ENCODE data around the gene DBET. TPM values are rescaled to one million over a fixed set of nuclear protein-coding genes. Genes with fewer than 3 reads are reported as not detected.
"Not testable (repeated sequence)": the region's sequence is repeated elsewhere in the genome, so short reads cannot be mapped to it uniquely, and the experiment has no call there.

DBET gene
- not detected for total RNA-seq

DNA sequence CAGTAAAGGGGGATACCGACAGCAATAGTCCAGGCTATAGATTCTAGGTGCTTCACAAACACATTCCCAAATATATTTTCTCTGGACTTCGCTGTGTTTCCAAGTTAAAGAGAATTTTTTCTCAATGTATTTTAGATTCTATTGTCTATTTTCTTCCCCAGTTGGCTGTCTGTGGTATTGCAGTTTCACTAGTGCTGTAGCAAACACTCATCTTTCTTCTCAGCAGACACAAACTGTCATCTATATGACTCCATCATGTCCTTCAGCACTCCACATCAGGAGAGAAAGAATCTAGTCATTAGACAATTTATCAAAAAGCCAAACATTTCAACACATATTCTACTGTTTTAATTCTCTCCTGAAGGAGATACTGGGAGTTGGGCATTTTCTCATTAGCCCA lies at the start of gene DBET:
DBET (plus strand) TSS at position 161 of the 400 bp plus-strand sequence.
- H3K27ac ChIP-seq (replicated peaks in 1 of 4); H3K27me3 ChIP-seq; intact Hi-C loops (cut with DNase I); H3K4me3 ChIP-seq; H3K9me3 ChIP-seq; H3K4me1 ChIP-seq; H3K36me3 ChIP-seq; DNase-seq (ENCODE audit: extremely low spot score): not testable (repeated sequence)
- 45% methylated on average over 2 of the region's 2 CpGs for WGBS

DNA sequence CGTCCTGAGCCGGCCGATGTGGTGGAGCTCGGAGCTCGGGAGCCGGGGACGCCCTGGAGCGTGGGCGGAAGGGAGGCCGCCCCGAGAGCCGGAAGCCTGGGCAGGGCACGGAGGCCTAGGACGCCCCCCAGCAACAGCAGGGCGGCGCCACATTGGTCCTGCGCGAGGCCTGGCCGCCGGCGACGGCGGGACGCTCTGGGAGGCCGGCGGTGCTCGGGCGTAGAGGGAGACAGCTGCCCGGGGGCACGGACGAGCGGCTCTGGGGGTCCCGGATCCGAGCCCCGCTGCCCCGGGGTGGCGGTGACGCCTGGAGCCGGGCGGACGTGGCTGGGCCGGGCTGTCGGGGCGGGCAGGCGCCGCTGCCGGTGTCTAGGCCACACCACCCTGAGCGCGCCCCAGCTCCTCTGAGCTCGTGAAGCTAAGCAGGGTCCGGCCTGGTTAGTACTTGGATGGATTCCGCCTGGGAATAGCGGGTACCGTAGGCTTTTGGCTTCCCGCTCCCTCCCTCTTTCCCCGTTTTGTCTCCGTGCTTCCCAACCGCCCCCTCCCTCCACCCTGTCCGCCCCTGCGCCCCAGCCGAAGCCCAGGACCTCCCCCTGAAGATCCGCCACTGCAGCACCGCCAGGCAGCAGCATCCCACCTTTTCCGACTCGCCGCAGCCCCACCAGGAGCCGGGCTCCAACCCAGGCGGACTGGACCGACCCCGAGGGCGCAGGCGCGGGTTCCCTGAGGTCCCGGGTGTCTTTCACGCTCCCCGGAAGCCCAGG lies 49.3 kb upstream of the DBET start:
- WGBS: 3% methylated on average over 30 of the region's 76 CpGs
- peaks cover 0 to 82% (median 40%) of the 10 kb centered on the region in 4 donors for H3K27me3 ChIP-seq
- no peak overlapping the region for H3K27ac ChIP-seq (replicated peaks in 1 of 4)
- no peaks in the 10 kb centered on the region for H3K36me3 ChIP-seq
- intact Hi-C loops (cut with DNase I): no loop called here
- peak overlapping the region; percentile 17 to 37 (median 31) for H3K4me3 ChIP-seq
- no peaks in the 10 kb centered on the region for H3K9me3 ChIP-seq
- DNase-seq (ENCODE audit: extremely low spot score): no peak
- H3K4me1 ChIP-seq: peaks cover 4 to 52% (median 39%) of the 10 kb centered on the region in 4 donors
- TF ChIP-seq POLR2A (IDR thresholded peaks at IDR 0.05; ENCODE audit: low read depth): no peak
- TF ChIP-seq CTCF (IDR thresholded peaks at IDR 0.05): no peak
- no peak for TF ChIP-seq POLR2AphosphoS5 (IDR thresholded peaks at IDR 0.05)
- TF ChIP-seq EP300 (IDR thresholded peaks at IDR 0.05): no peak

GRCh38 chr4:190015538-190016368 lies 48.5 kb upstream of the DBET start:
- Histone ChIP-seq H3K4me1 (peaks cover 8 to 60% (median 47%) of the 10 kb centered on the region in 4 donors), H3K36me3 (no peaks in the 10 kb centered on the region), H3K4me3 (peak overlapping the region in 1 of 4 donors; percentile 37), H3K27ac (replicated peaks in 1 of 4) (no peak overlapping the region), H3K9me3 (no peaks in the 10 kb centered on the region), H3K27me3 (peaks cover 0 to 86% (median 45%) of the 10 kb centered on the region in 4 donors)
- 13% methylated on average over 34 of the region's 43 CpGs for WGBS
- intact Hi-C loops (cut with DNase I): no loop called here
- TF ChIP-seq POLR2AphosphoS5 (IDR thresholded peaks at IDR 0.05) (no peak), CTCF (IDR thresholded peaks at IDR 0.05) (no peak), EP300 (IDR thresholded peaks at IDR 0.05) (no peak), POLR2A (IDR thresholded peaks at IDR 0.05; ENCODE audit: low read depth) (no peak)
- no peak for DNase-seq (ENCODE audit: extremely low spot score)

DNA sequence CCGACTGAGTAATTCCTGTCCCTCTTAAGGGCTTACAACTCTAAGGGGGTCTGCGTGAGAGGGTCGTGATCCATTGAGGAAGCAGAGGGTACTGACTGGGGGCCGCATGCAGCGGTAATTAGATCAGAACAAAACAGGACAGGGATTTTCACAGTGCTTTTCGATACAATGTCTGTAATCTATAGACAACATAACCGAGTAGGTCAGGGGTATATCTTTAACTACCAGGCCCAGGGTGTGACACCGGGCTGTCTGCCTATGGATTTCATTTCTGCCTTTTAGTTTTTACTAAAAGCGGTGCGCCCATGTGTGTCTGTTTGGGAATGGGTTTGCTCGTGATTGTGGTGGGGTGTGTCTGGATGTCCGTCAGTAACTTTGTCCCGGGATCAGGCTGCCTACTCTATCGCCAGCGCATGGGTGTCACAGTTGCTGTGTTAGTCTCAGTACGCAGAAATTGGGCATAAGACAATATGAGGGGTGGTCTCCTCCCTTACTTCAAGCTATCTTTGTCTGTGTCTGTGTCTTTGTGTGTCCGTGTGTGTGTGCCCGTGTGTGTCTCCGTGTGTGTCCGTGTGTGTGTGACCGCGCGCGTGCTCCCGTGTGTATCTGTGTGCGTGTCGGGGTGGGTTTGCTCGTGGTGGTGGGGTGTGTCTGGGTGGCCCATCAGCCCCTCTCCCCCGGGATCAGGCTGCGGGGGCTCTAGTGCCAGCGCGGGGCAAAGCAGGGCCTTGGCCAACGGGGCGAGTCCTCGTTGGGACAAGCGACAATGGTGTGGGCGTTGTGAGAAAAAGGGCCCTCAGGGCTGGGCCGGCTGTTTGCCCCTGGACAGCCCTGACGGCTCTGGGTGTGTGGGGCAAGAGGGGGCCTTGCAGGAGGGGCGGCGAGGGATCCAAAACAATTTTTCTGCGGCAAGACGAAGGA lies 47.7 kb upstream of the DBET start:
- peaks cover 15 to 68% (median 56%) of the 10 kb centered on the region in 4 donors for H3K4me1 ChIP-seq
- TF ChIP-seq POLR2AphosphoS5 (IDR thresholded peaks at IDR 0.05): no peak
- TF ChIP-seq EP300 (IDR thresholded peaks at IDR 0.05): no peak
- 20% methylated on average over 26 of the region's 43 CpGs for WGBS
- no peak overlapping the region for H3K27ac ChIP-seq (replicated peaks in 1 of 4)
- peak; percentile 86 for DNase-seq (ENCODE audit: extremely low spot score)
- H3K27me3 ChIP-seq: peaks cover 0 to 92% (median 50%) of the 10 kb centered on the region in 4 donors
- H3K4me3 ChIP-seq: no peak overlapping the region
- intact Hi-C loops (cut with DNase I): no loop called here
- no peaks in the 10 kb centered on the region for H3K36me3 ChIP-seq
- no peaks in the 10 kb centered on the region for H3K9me3 ChIP-seq

DNA sequence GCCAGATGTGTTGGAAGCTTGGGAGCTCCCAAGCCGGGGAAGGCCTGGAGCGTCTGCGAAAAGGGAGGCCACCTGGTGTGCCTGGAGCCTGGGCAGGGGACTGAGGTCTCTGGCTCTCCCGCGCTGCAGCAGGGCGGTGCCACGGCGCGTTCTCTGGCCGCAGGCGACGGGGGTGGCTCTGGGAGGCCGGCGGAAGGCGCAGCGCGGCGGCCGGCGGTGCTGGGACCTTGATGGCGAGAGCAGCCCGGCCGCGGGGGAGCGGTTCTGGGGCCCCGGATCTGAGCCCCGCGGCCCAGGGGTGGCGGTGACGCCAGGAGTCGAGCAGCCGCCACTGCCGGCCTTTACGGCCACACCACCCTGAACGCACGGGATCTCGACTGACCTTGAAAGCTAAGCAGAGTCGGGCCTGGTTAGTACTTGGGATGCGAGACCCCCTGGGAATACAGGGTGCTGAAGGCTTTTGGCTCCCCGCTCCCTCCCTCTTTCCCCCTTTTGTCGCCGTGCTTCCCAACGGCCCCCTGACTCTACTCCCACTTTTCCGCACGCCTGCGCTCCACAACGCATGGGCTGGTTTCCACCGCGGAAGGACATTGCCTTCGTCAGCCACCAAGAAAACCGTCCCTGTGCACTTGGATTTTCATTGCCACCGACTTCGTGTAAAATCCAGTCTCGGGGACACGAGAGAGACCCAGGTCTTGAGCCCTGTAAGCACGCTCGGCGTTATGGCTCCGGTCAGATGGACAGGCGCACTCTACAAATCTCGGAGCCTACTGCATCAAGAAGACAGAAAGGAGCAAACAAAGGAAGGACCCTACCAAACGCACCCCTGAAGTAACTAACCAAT lies 46.7 kb upstream of the DBET start:
- intact Hi-C loops (cut with DNase I): no loop called here
- H3K4me1 ChIP-seq: peaks cover 15 to 69% (median 58%) of the 10 kb centered on the region in 4 donors

More for the DNA sequence above, 46.7 kb upstream of the DBET start:
- DNase-seq (ENCODE audit: extremely low spot score): no peak
- Histone ChIP-seq H3K27me3 (peaks cover 0 to 85% (median 50%) of the 10 kb centered on the region in 4 donors), H3K27ac (replicated peaks in 1 of 4) (no peak overlapping the region), H3K36me3 (no peaks in the 10 kb centered on the region), H3K9me3 (no peaks in the 10 kb centered on the region), H3K4me3 (peak overlapping the region in 1 of 4 donors; percentile 7)
- WGBS: 15% methylated on average over 31 of the region's 62 CpGs
- TF ChIP-seq EP300 (IDR thresholded peaks at IDR 0.05): no peak
- no peak for TF ChIP-seq POLR2A (IDR thresholded peaks at IDR 0.05; ENCODE audit: low read depth)
- no peak for TF ChIP-seq CTCF (IDR thresholded peaks at IDR 0.05)
- TF ChIP-seq POLR2AphosphoS5 (IDR thresholded peaks at IDR 0.05): no peak

Data from esophagus muscularis mucosa (tissue), 4 donors.